ENCODE results near the gene GUK1.

- TF ChIP-seq CTCF (conservative IDR thresholded peaks at IDR 0.05 in 1 of 2, IDR thresholded peaks at IDR 0.05 in 1 of 2; ENCODE audit: extremely low read depth in 1 of 2, insufficient read depth in 1 of 2, low read depth in 1 of 2, low read length in 2 of 2): no peak
- no peak for TF ChIP-seq EZH2 (IDR thresholded peaks at IDR 0.05; ENCODE audit: borderline replicate concordance, low read length)
Measured at GRCh38 chr1:228125185-228125584, 14.9 kb upstream of the GUK1 start.
